AG08396 (cell line): Measurements from ENCODE around the gene VPS26C.
A peak's percentile ranks its signal among the peaks of the same experiment; 100 is the strongest.

ENCODE experiments used
- DNase-seq: peaks from one replicate; pipeline ENCODE4 v3.0.0; 2012; ENCODE audit warnings: low spot score, mixed read lengths

The VPS26C gene

GRCh38 chr21:37264808-37265207, 2.3 kb downstream of the VPS26C start:
- DNase-seq = no peak

- DNase-seq = no peak
Observed at GRCh38 chr21:37263827-37264600, 3.1 kb downstream of the VPS26C start.

- DNase-seq = no peak
Observed at GRCh38 chr21:37259426-37259825, 7.7 kb downstream of the VPS26C start.

GRCh38 chr21:37257967-37258877, 8.9 kb downstream of the VPS26C start:
- DNase-seq = peak; percentile 63

- DNase-seq = peak; percentile 26
Observed at GRCh38 chr21:37257511-37257966, 9.6 kb downstream of the VPS26C start.

- peak; percentile 36 for DNase-seq
Observed at GRCh38 chr21:37253991-37254390, 13.1 kb downstream of the VPS26C start.

GRCh38 chr21:37251294-37251634, 15.9 kb downstream of the VPS26C start:
- no peak for DNase-seq

GRCh38 chr21:37249112-37249904, 17.8 kb downstream of the VPS26C start:
- no peak for DNase-seq

- DNase-seq = no peak
Observed at GRCh38 chr21:37248298-37248697, 18.8 kb downstream of the VPS26C start.

GRCh38 chr21:37245151-37245550, 22.0 kb downstream of the VPS26C start:
- no peak for DNase-seq

GRCh38 chr21:37244501-37245095, 22.5 kb downstream of the VPS26C start:
- no peak for DNase-seq

- DNase-seq = no peak
Observed at GRCh38 chr21:37243961-37244360, 23.2 kb downstream of the VPS26C start.

- DNase-seq = no peak
Observed at GRCh38 chr21:37241426-37241825, 25.7 kb downstream of the VPS26C start.

GRCh38 chr21:37240978-37241377, 26.2 kb downstream of the VPS26C start:
- no peak for DNase-seq

- DNase-seq = no peak
Observed at GRCh38 chr21:37237764-37238163, 29.4 kb downstream of the VPS26C start.

- no peak for DNase-seq
Observed at GRCh38 chr21:37237346-37237745, 29.8 kb downstream of the VPS26C start.

GRCh38 chr21:37233551-37234146, 33.5 kb downstream of the VPS26C start:
- DNase-seq = no peak

GRCh38 chr21:37232274-37233018, 34.7 kb downstream of the VPS26C start:
- no peak for DNase-seq

GRCh38 chr21:37231671-37232070, 35.5 kb downstream of the VPS26C start:
- no peak for DNase-seq

GRCh38 chr21:37231249-37231645, 35.9 kb downstream of the VPS26C start:
- DNase-seq = no peak
